H1 (cell line): Measurements from ENCODE around the gene BCL2. TPM values are rescaled to one million over a fixed set of nuclear protein-coding genes. Genes with fewer than 3 reads are reported as not detected.

Source experiments
- CTCF ChIA-PET: fragments of 300-600 bp; sonication (Branson Sonifier 250); formaldehyde crosslinking; loops from one replicate; lab custom pipeline; 2021; ENCODE audit not compliant: partially characterized antibody; lab: Charles Lee
- POLR2A ChIA-PET: fragments of 300-600 bp; sonication (Branson Sonifier 250); formaldehyde crosslinking; loops from one replicate; lab custom pipeline; 2021; ENCODE audit warnings: inconsistent platforms; ENCODE audit not compliant: partially characterized antibody; lab: Charles Lee
- DNase-seq, 2 experiments: peaks; one replicate each; pipeline versions ENCODE4 v3.0.0 to v3.0.0-alpha.2; 2010 to 2022; ENCODE audit warnings: low spot score in 2 of 2, low read depth in 1 of 2, mixed read lengths in 1 of 2
- FAIRE-seq: peaks from 2 replicates; lab custom pipeline; 2011; peaks lifted over from hg19 to GRCh38; lab: Jason Lieb, UNC
- H2AFZ ChIP-seq: 2 replicates; pipeline ENCODE4 v1.8.1; 2012; ENCODE audit warnings: low read length, inconsistent platforms
- H2AK5ac ChIP-seq: 2 replicates; pipeline ENCODE4 v1.6.1; 2013; ENCODE audit warnings: low read depth, low read length
- H2BK120ac ChIP-seq: replicated peaks from 2 replicates; pipeline ENCODE3; 2013; ENCODE audit warnings: low read depth, low read length, inconsistent platforms
- H2BK12ac ChIP-seq: 2 replicates; pipeline ENCODE4 v1.6.1; 2013; ENCODE audit warnings: low read depth, low read length
- H2BK15ac ChIP-seq: 2 replicates; pipeline ENCODE4 v1.6.1; 2013; ENCODE audit warnings: low read length
- H2BK20ac ChIP-seq: 2 replicates; pipeline ENCODE4 v1.6.1; 2013; ENCODE audit warnings: low read length
- H2BK5ac ChIP-seq: 2 replicates; pipeline ENCODE4 v1.6.1; 2013; ENCODE audit warnings: low read depth, low read length
- H3K14ac ChIP-seq: 2 replicates; pipeline ENCODE4 v1.6.1; 2013; ENCODE audit warnings: inconsistent platforms; ENCODE audit not compliant: insufficient read length
- H3K18ac ChIP-seq: 2 replicates; pipeline ENCODE4 v1.6.1; 2013; ENCODE audit warnings: low read length; ENCODE audit errors: extremely low read depth
- H3K23ac ChIP-seq: 2 replicates; pipeline ENCODE4 v1.6.1; 2013; ENCODE audit warnings: inconsistent platforms; ENCODE audit not compliant: insufficient read length
- H3K23me2 ChIP-seq: 2 replicates; pipeline ENCODE4 v1.6.1; 2013; ENCODE audit warnings: low read depth, low read length
- H3K27ac ChIP-seq: 2 replicates; pipeline ENCODE4 v1.6.1; 2011; ENCODE audit warnings: low read depth, low read length, inconsistent platforms
- H3K27me3 ChIP-seq, 4 experiments: replicated peaks in 1 of 4; 1 replicate in 1 of 4; 2 replicates in 3 of 4; pipeline versions ENCODE4 v1.6.1 to v1.8.1; 2011 to 2013; ENCODE audit warnings: low read length in 3 of 4, mild to moderate bottlenecking in 3 of 4, inconsistent platforms in 2 of 4, mixed read lengths in 2 of 4, moderate library complexity in 1 of 4; ENCODE audit not compliant: control insufficient read depth in 3 of 4, insufficient read depth in 3 of 4; ENCODE audit errors: extremely low read depth in 1 of 4
- H3K36me3 ChIP-seq, 4 experiments: 2 replicates each; pipeline versions ENCODE4 v1.6.1 to v1.8.1; 2011 to 2013; ENCODE audit warnings: mild to moderate bottlenecking in 4 of 4, low read length in 3 of 4, moderate library complexity in 2 of 4, control low read depth in 1 of 4, inconsistent platforms in 1 of 4; ENCODE audit not compliant: insufficient read depth in 4 of 4, control insufficient read depth in 2 of 4
- H3K4ac ChIP-seq: replicated peaks from 2 replicates; pipeline ENCODE3; 2013; ENCODE audit warnings: low read length, low read depth, mixed read lengths, inconsistent platforms; ENCODE audit not compliant: insufficient read length
- H3K4me1 ChIP-seq, 4 experiments: replicated peaks in 1 of 4; 1 replicate in 1 of 4; 2 replicates in 3 of 4; pipeline versions ENCODE4 v1.6.1 to v1.8.1; 2011 to 2013; ENCODE audit warnings: low read length in 3 of 4, inconsistent platforms in 2 of 4, mixed read lengths in 1 of 4; ENCODE audit not compliant: insufficient read depth in 4 of 4, control insufficient read depth in 3 of 4
- H3K4me2 ChIP-seq, 2 experiments: 2 replicates each; pipeline versions ENCODE4 v1.6.1 to v1.8.1; 2011 to 2013; ENCODE audit warnings: low read depth in 2 of 2, low read length in 2 of 2, control low read depth in 1 of 2, inconsistent platforms in 1 of 2, mild to moderate bottlenecking in 1 of 2; ENCODE audit not compliant: insufficient read depth in 1 of 2
- H3K4me3 ChIP-seq, 4 experiments: fragments of 200-600, 300-600 bp in 1 of 4; sonication (generic), shearing (Covaris generic), sonication (Bioruptor Twin) in 1 of 4; 2 replicates each; pipeline versions ENCODE4 v1.5.1 to v1.8.1; 2011 to 2016; ENCODE audit warnings: low read length in 4 of 4, low read depth in 3 of 4, control low read depth in 2 of 4, inconsistent platforms in 2 of 4, mild to moderate bottlenecking in 2 of 4, mixed read lengths in 1 of 4, moderate library complexity in 1 of 4; ENCODE audit not compliant: insufficient read depth in 2 of 4; ENCODE audit errors: extremely low read depth in 1 of 4
- H3K56ac ChIP-seq: replicated peaks from 2 replicates; pipeline ENCODE3; 2013; ENCODE audit warnings: low read depth, mild to moderate bottlenecking, mixed read lengths, low read length, inconsistent platforms; ENCODE audit not compliant: insufficient read length
- H3K79me1 ChIP-seq: 2 replicates; pipeline ENCODE4 v1.6.1; 2013; ENCODE audit warnings: low read depth, low read length, control low read depth
- H3K79me2 ChIP-seq, 2 experiments: 2 replicates each; pipeline versions ENCODE4 v1.6.1 to v1.8.1; 2012 to 2013; ENCODE audit warnings: low read length in 2 of 2, mild to moderate bottlenecking in 2 of 2, inconsistent platforms in 1 of 2; ENCODE audit not compliant: insufficient read depth in 2 of 2, control insufficient read depth in 1 of 2
- H3K9ac ChIP-seq, 4 experiments: replicated peaks in 1 of 4; 1 replicate in 1 of 4; 2 replicates in 3 of 4; pipeline versions ENCODE4 v1.6.1 to v1.8.1; 2011 to 2013; ENCODE audit warnings: low read depth in 3 of 4, low read length in 3 of 4, control low read depth in 2 of 4, mild to moderate bottlenecking in 2 of 4, moderate library complexity in 2 of 4, inconsistent platforms in 1 of 4; ENCODE audit errors: extremely low read depth in 1 of 4
- H3K9me3 ChIP-seq, 2 experiments: 2 replicates each; pipeline versions ENCODE4 v1.6.1 to v1.8.1; 2012 to 2013; ENCODE audit warnings: mild to moderate bottlenecking in 2 of 2, moderate library complexity in 2 of 2, control low read depth in 1 of 2, inconsistent platforms in 1 of 2, low read depth in 1 of 2, low read length in 1 of 2, mixed read lengths in 1 of 2; ENCODE audit not compliant: insufficient read depth in 2 of 2
- H4K20me1 ChIP-seq, 2 experiments: replicated peaks in 1 of 2; 2 replicates each; pipeline versions ENCODE3 to v1.8.1; 2011 to 2013; ENCODE audit warnings: inconsistent platforms in 2 of 2, low read length in 2 of 2, mild to moderate bottlenecking in 1 of 2; ENCODE audit not compliant: insufficient read depth in 2 of 2, control insufficient read depth in 1 of 2
- H4K5ac ChIP-seq: 2 replicates; pipeline ENCODE4 v1.6.1; 2013; ENCODE audit warnings: low read length, low read depth, mixed read lengths, inconsistent platforms; ENCODE audit not compliant: insufficient read length
- H4K8ac ChIP-seq: 2 replicates; pipeline ENCODE4 v1.8.0; 2013; ENCODE audit warnings: mild to moderate bottlenecking, moderate library complexity, low read length, inconsistent platforms; ENCODE audit not compliant: insufficient read depth; ENCODE audit errors: extremely low read depth
- H4K91ac ChIP-seq: replicated peaks from 2 replicates; pipeline ENCODE3; 2013; ENCODE audit warnings: low read length, mixed read lengths, inconsistent platforms; ENCODE audit not compliant: insufficient read length
- KDM5A ChIP-seq: fragments of 200-600 bp; IDR thresholded peaks from 2 replicates; pipeline ENCODE4 v1.7.1; 2012; ENCODE audit warnings: mild to moderate bottlenecking, low read length, inconsistent platforms, mixed read lengths
- TBP ChIP-seq: IDR thresholded peaks from 2 replicates; pipeline ENCODE4 v1.6.1; 2011; ENCODE audit warnings: low read depth, low read length, improper control_type of control experiment
- WGBS, 2 experiments: shearing (Covaris generic) in 1 of 2; methylation state at CpG; one replicate each; pipeline versions ENCODE4 v1.1.6 to v1.1.7; 2013 to 2015; ENCODE audit warnings: low lambda C conversion rate in 2 of 2, mixed read lengths in 2 of 2, inconsistent platforms in 1 of 2, low coverage in 1 of 2, missing lambda C conversion rate in 1 of 2; ENCODE audit not compliant: insufficient replicate concordance in 2 of 2, insufficient coverage in 1 of 2, insufficient read length in 1 of 2; ENCODE audit errors: extremely low coverage in 1 of 2, missing lambda C conversion rate in 1 of 2; 5-methylcytosine and 5-hydroxymethylcytosine counted together
- polyA plus RNA-seq, 7 experiments: library from polyadenylated mRNA; depleted of rRNA in 3 of 7; stranded (reverse) in 5 of 7; unstranded in 2 of 7; fragments of >200 nt in 5 of 7; fragments of 200-250 nt in 2 of 7; gene quantifications; 1 replicate in 5 of 7; 2 replicates in 1 of 7; 4 replicates in 1 of 7; pipeline versions ENCODE4 v1.2.1 to v1.2.3, GENCODE V29; 2011 to 2013; ENCODE audit warnings: missing spikeins in 2 of 7, mixed read lengths in 2 of 7
- total RNA-seq: library from RNA; stranded (reverse); fragmentation: NEBNext Ultra II Directional; extraction: Animal tissue kit (Norgen Biotek cat#: 25700); gene quantifications from 2 replicates; pipeline ENCODE4 v1.2.1, GENCODE V29; 2021

The BCL2 gene
- total and polyA plus RNA-seq, 2 of the 8 experiments (the other 6 are each of a cell fraction or from before 2014, with no cell fraction given), result 0.59 to 4.5 TPM

DNA sequence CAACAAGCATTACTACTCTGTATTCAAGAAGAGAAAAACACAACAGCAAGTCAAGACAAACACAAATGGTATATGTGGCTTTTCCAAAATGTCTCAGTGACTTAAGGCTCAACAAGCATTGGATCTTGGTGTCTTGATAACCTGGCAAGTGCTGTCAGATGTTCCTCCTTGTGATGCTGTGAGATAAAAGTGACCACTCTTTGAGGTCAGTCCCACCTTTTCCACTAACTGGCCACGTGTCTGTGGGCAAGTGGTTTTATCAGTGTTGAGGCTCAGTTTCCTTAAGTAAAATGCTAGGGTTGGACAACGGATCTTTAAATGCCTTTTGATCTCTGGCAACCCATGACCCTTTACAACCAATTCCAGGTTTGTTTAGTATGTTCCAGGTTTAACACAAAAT is 98.7 kb downstream of the BCL2 start:
- H3K4me1 ChIP-seq, result no peaks in the 10 kb centered on the region
- H2BK20ac ChIP-seq, result no peak overlapping the region
- no peak overlapping the region for H4K8ac ChIP-seq
- H3K18ac ChIP-seq, result no peak overlapping the region
- H2AFZ ChIP-seq, result no peak overlapping the region
- no peak overlapping the region for H2BK12ac ChIP-seq
- H3K4me2 ChIP-seq, result no peak overlapping the region
- WGBS, 2 experiments, result 40% methylated on average over 2 of the region's 2 CpGs; no CpG with 5 or more reads in 1 of the 2 experiments
- H3K9ac ChIP-seq, result no peak overlapping the region
- H3K23ac ChIP-seq, result no peak overlapping the region
- H3K27me3 ChIP-seq, result no peaks in the 10 kb centered on the region
- 0 out of 4 replicates have a peak, but pooled peaks cover 0 to 4% of the 10 kb centered on the region in 2 experiments for H3K9me3 ChIP-seq
- TF ChIP-seq TBP (no peak), KDM5A (no peak)
- TF ChIP-seq, all 59 proteins: peak for 0
- H3K14ac ChIP-seq, result no peak overlapping the region
- ChIA-PET CTCF (interaction anchor here (0.7 kb wide), 1 partner anchor 707 kb away, joined by 3 read pairs; no protein-coding TSS in a partner anchor), POLR2A (no interaction called here)
- H4K5ac ChIP-seq, result no peak overlapping the region
- no peaks in the 10 kb centered on the region for H3K36me3 ChIP-seq
- peaks cover 4% of the 10 kb centered on the region; the same call in 1 of the 2 replicates for H3K23me2 ChIP-seq
- H3K4ac ChIP-seq, result no peak overlapping the region
- H2BK15ac ChIP-seq, result no peak overlapping the region
- no peak overlapping the region for H3K27ac ChIP-seq
- no peaks in the 10 kb centered on the region for H3K79me2 ChIP-seq
- no peak overlapping the region for H2BK120ac ChIP-seq
- no peak overlapping the region for H3K4me3 ChIP-seq
- no peaks in the 10 kb centered on the region for H4K20me1 ChIP-seq
- H2AK5ac ChIP-seq, result no peak overlapping the region
- no peak for DNase-seq
- H4K91ac ChIP-seq, result no peak overlapping the region
- FAIRE-seq, result no peak
- no peak overlapping the region for H3K56ac ChIP-seq
- H2BK5ac ChIP-seq, result no peak overlapping the region
- no peaks in the 10 kb centered on the region for H3K79me1 ChIP-seq
